GM19023 (cell line): ENCODE data around the gene MORN1.

ENCODE experiments used
- ATAC-seq: cut with Tn5 transposase; IDR thresholded peaks from one replicate; pipeline ENCODE4 v1.9.1; 2021; ENCODE audit warnings: mild to moderate bottlenecking, moderate library complexity; ENCODE audit not compliant: unreplicated experiment

Gene MORN1

GRCh38 chr1:2282556-2283270 lies 108.6 kb downstream of the MORN1 start:
- no peak for ATAC-seq

GRCh38 chr1:2279817-2280216 lies 111.5 kb downstream of the MORN1 start:
- no peak for ATAC-seq

GRCh38 chr1:2279210-2279639 lies 112.1 kb downstream of the MORN1 start:
- no peak for ATAC-seq

- ATAC-seq: no peak
These were observed 112.7 kb downstream of the MORN1 start for GRCh38 chr1:2278591-2279209.

- no peak for ATAC-seq
These were observed 113.4 kb downstream of the MORN1 start for GRCh38 chr1:2277741-2278488.

- ATAC-seq: no peak
These were observed 114.4 kb downstream of the MORN1 start for GRCh38 chr1:2276803-2277580.

- ATAC-seq: no peak
These were observed 115.4 kb downstream of the MORN1 start for GRCh38 chr1:2275796-2276536.

GRCh38 chr1:2274929-2275475 lies 116.4 kb downstream of the MORN1 start:
- no peak for ATAC-seq

- ATAC-seq: no peak
These were observed 117.0 kb downstream of the MORN1 start for GRCh38 chr1:2274231-2274928.

- ATAC-seq: no peak
These were observed 117.8 kb downstream of the MORN1 start for GRCh38 chr1:2273401-2274090.

- ATAC-seq: no peak
These were observed 118.5 kb downstream of the MORN1 start for GRCh38 chr1:2272686-2273400.

GRCh38 chr1:2271841-2272655 lies 119.3 kb downstream of the MORN1 start:
- ATAC-seq: no peak
